GM12878 (cell line): ENCODE measurements around the gene SNURF.

Experiments
- CREM ChIP-seq: IDR thresholded peaks from 2 replicates; pipeline ENCODE4 v1.6.1; 2014; ENCODE audit warnings: antibody characterized with exemption, low read depth
- EZH2 ChIP-seq: IDR thresholded peaks from 2 replicates; pipeline ENCODE4 v1.6.1; 2012; ENCODE audit warnings: low read depth, mild to moderate bottlenecking, control low read depth, inconsistent platforms, low read length, borderline replicate concordance; ENCODE audit not compliant: control insufficient read depth
- MEF2A ChIP-seq: IDR thresholded peaks from 2 replicates; pipeline ENCODE4 v1.6.1; 2011; ENCODE audit warnings: low read depth, mild to moderate bottlenecking, low read length, moderate library complexity; ENCODE audit not compliant: insufficient read depth

- no peak for TF ChIP-seq EZH2
- TF ChIP-seq MEF2A = no peak
- no peak for TF ChIP-seq CREM
Measured at GRCh38 chr15:24943361-24943760, 11.4 kb upstream of the SNURF start.
